Measurements from ENCODE around the gene PJVK.
"Not testable (repeated sequence)": the region's sequence is repeated elsewhere in the genome, so short reads cannot be mapped to it uniquely, and the experiment has no call there.

The PJVK gene

DNA sequence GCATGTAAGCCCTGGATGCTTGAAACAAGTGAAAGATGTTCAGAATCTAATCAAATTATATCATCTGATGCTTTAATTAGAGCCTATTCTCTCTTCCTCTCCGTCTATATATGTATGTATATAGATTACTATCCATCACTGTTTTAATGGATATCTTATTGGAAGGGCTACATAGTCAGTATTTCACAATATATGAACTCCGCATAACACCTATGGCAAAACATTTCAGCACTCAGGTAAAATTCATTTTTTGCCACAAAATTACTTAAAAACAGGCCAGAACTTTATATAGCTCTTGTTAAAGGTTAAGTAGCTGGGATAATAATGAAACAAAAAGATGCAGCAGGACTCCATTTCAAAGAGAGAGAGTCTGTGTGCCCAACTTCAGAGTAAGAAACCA, 1.2 kb downstream of the PJVK start:
- peak overlapping the region; percentile 92 for H3K27ac ChIP-seq
- POLR2A ChIA-PET (ENCODE audit: low non-redundant PET): no interaction called here
- CTCF ChIA-PET: no interaction called here
- TF ChIP-seq, protein P1, sequence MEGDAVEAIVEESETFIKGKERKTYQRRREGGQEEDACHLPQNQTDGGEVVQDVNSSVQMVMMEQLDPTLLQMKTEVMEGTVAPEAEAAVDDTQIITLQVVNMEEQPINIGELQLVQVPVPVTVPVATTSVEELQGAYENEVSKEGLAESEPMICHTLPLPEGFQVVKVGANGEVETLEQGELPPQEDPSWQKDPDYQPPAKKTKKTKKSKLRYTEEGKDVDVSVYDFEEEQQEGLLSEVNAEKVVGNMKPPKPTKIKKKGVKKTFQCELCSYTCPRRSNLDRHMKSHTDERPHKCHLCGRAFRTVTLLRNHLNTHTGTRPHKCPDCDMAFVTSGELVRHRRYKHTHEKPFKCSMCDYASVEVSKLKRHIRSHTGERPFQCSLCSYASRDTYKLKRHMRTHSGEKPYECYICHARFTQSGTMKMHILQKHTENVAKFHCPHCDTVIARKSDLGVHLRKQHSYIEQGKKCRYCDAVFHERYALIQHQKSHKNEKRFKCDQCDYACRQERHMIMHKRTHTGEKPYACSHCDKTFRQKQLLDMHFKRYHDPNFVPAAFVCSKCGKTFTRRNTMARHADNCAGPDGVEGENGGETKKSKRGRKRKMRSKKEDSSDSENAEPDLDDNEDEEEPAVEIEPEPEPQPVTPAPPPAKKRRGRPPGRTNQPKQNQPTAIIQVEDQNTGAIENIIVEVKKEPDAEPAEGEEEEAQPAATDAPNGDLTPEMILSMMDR (conservative IDR thresholded peaks at IDR 0.05; ENCODE audit: low read depth): no peak
- DNase-seq (ENCODE audit: low spot score): no peak

GRCh38 chr2:178452870-178453269, 1.7 kb downstream of the PJVK start:
- H3K27ac ChIP-seq: no peak overlapping the region
- no peak for DNase-seq (ENCODE audit: low spot score)
- TF ChIP-seq, protein P1 (conservative IDR thresholded peaks at IDR 0.05; ENCODE audit: low read depth): no peak
- ChIA-PET POLR2A (ENCODE audit: low non-redundant PET) (no interaction called here), CTCF (no interaction called here)

DNA sequence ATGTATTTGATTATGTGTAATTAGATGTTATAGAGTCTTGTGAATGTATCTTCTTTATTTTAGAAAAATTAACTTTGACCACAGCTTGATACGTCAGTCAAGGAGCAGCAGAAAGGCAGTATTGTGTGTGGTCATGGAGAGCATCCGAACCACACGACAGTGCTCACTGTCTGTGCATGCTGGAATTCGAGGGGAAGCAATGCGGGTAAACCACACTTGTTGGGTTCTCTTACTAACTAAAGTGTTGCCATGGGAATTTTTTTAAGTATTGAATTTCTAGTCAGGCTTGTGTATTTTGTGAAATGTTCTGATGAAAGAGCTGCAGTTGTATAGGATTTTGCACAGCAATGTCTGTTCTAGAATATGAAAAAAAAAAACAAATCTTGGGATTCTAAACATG, 4.8 kb downstream of the PJVK start:
- no peak overlapping the region for H3K27ac ChIP-seq
- no peak for DNase-seq (ENCODE audit: low spot score)
- POLR2A ChIA-PET (ENCODE audit: low non-redundant PET): no interaction called here
- CTCF ChIA-PET: no interaction called here
- TF ChIP-seq, protein P1 (conservative IDR thresholded peaks at IDR 0.05; ENCODE audit: low read depth): no peak

GRCh38 chr2:178457390-178457886, 6.3 kb downstream of the PJVK start:
- CTCF ChIA-PET: no interaction called here

GRCh38 chr2:178469219-178469849, 18.2 kb downstream of the PJVK start:
- no peak overlapping the region for H3K27ac ChIP-seq
- ChIA-PET POLR2A (ENCODE audit: low non-redundant PET) (no interaction called here), CTCF (no interaction called here)
- TF ChIP-seq, protein P1 (conservative IDR thresholded peaks at IDR 0.05; ENCODE audit: low read depth): no peak
- no peak for DNase-seq (ENCODE audit: low spot score)

More at GRCh38 chr2:178457390-178457886, 6.3 kb downstream of the PJVK start:
- DNase-seq (ENCODE audit: low spot score): no peak
- TF ChIP-seq, protein P1 (conservative IDR thresholded peaks at IDR 0.05; ENCODE audit: low read depth): no peak
- H3K27ac ChIP-seq: no peak overlapping the region
- POLR2A ChIA-PET (ENCODE audit: low non-redundant PET): no interaction called here

DNA sequence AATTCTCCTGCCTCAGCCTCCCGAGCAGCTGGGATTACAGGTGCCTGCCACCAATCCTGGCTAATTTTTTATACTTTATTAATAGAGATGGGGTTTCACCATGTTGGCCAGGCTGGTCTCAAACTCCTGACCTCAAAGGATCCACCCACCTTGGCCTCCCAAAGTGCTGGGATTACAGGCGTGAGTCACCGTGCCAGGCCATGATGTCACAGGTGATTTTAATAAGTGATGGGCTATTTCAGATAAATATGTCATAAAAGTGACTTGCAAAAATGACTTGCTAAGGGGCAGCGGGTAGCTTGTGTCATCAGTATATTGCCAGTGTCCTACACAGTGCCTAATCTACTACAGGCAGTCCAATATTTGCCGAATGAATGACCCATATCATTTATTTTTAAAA, 20.1 kb downstream of the PJVK start:
- POLR2A ChIA-PET (ENCODE audit: low non-redundant PET); DNase-seq (ENCODE audit: low spot score); H3K27ac ChIP-seq: not testable (repeated sequence)
- CTCF ChIA-PET: interaction anchor here (0.7 kb wide), 1 partner anchor 52 kb away, joined by 4 read pairs; no protein-coding TSS in a partner anchor

- POLR2A ChIA-PET (ENCODE audit: low non-redundant PET): no interaction called here
- CTCF ChIA-PET: interaction anchor here (0.6 kb wide), 1 partner anchor 44 kb away, joined by 5 read pairs; no protein-coding TSS in a partner anchor
Observed at GRCh38 chr2:178473373-178473772, 22.2 kb downstream of the PJVK start.

More at GRCh38 chr2:178473373-178473772, 22.2 kb downstream of the PJVK start:
- TF ChIP-seq, protein P1 (conservative IDR thresholded peaks at IDR 0.05; ENCODE audit: low read depth): no peak
- H3K27ac ChIP-seq: no peak overlapping the region
- DNase-seq (ENCODE audit: low spot score): no peak
